ENCODE data around the gene TRIOBP. TPM values are rescaled to one million over a fixed set of nuclear protein-coding genes. Genes with fewer than 3 reads are reported as not detected.

Gene TRIOBP
- total and polyA plus RNA-seq, 2 of the 13 experiments (the other 11 are each of a cell fraction or from before 2014, with no cell fraction given): 6.1 to 15.4 TPM

DNA sequence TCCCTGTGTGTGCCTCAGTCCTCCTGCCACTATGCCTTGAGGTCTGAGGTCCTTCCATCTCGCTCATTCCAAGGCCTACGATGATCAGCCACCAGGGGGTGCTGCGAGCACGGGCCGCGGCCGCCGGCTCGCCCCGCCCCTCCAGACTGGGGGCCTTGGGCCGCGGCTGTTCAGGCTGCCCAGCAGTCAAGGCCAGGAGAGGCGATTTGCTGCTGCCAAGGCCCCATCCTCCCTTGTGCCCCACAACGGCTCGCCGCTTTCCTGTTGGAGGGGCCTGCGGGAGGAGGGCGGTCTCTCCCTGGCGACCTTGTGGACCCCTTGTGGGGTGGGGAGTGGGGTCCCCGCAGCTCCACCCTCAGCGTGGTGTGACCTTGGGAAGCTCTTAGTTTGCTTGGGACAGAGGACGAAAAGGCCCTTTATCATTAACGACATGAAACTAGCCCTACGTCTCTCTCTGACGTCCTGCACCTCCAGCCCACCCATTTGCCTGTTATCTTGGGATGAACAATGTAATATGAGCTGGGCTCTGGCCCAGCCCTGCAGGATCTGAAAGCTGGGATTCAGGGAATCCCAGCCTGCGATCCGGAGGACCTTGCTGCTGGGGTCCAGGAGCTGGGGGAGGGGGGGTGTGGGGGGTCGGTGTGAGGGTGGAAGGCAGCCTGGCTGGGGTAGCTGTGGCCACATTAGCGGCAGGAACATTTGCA lies 121.0 kb downstream of the TRIOBP start (continued):
- TF ChIP-seq, protein P1, sequence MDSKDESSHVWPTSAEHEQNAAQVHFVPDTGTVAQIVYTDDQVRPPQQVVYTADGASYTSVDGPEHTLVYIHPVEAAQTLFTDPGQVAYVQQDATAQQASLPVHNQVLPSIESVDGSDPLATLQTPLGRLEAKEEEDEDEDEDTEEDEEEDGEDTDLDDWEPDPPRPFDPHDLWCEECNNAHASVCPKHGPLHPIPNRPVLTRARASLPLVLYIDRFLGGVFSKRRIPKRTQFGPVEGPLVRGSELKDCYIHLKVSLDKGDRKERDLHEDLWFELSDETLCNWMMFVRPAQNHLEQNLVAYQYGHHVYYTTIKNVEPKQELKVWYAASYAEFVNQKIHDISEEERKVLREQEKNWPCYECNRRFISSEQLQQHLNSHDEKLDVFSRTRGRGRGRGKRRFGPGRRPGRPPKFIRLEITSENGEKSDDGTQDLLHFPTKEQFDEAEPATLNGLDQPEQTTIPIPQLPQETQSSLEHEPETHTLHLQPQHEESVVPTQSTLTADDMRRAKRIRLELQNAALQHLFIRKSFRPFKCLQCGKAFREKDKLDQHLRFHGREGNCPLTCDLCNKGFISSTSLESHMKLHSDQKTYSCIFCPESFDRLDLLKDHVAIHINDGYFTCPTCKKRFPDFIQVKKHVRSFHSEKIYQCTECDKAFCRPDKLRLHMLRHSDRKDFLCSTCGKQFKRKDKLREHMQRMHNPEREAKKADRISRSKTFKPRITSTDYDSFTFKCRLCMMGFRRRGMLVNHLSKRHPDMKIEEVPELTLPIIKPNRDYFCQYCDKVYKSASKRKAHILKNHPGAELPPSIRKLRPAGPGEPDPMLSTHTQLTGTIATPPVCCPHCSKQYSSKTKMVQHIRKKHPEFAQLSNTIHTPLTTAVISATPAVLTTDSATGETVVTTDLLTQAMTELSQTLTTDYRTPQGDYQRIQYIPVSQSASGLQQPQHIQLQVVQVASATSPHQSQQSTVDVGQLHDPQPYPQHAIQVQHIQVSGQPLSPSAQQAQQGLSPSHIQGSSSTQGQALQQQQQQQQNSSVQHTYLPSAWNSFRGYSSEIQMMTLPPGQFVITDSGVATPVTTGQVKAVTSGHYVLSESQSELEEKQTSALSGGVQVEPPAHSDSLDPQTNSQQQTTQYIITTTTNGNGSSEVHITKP (CRISPR knock-in tag; IDR thresholded peaks at IDR 0.05; ENCODE audit: low read depth): no peak; the same call in 1 of the 2 replicates
- TF ChIP-seq MTF2 (CRISPR knock-in tag; IDR thresholded peaks at IDR 0.05; ENCODE audit: borderline replicate concordance) (no peak), KDM1A (CRISPR knock-in tag; IDR thresholded peaks at IDR 0.05) (no peak), ZBTB21 (CRISPR knock-in tag; IDR thresholded peaks at IDR 0.05) (peak; percentile 81), HNRNPH1 (optimal IDR thresholded peaks at IDR 0.05; ENCODE audit: low read depth, low read length) (no peak), CHD2 (IDR thresholded peaks at IDR 0.05; ENCODE audit: low read depth, low read length) (no peak), RARA (CRISPR knock-in tag; IDR thresholded peaks at IDR 0.05) (peak; percentile 82; the same call in 1 of the 2 replicates), ZMYM4 (CRISPR knock-in tag; IDR thresholded peaks at IDR 0.05) (peak; percentile 82; the same call in 1 of the 2 replicates), ZSCAN20 (CRISPR knock-in tag; IDR thresholded peaks at IDR 0.05; ENCODE audit: borderline replicate concordance) (no peak), ZKSCAN8 (CRISPR knock-in tag; IDR thresholded peaks at IDR 0.05; ENCODE audit: borderline replicate concordance) (no peak), TCF7L2 (IDR thresholded peaks at IDR 0.05; ENCODE audit: low read depth, low read length) (no peak), FOSL1 (CRISPR knock-in tag; IDR thresholded peaks at IDR 0.05; ENCODE audit: borderline replicate concordance) (no peak; the same call in 1 of the 2 replicates), MYNN (CRISPR knock-in tag; IDR thresholded peaks at IDR 0.05; ENCODE audit: low read depth) (no peak), ZNF382 (CRISPR knock-in tag; IDR thresholded peaks at IDR 0.05; ENCODE audit: borderline replicate concordance) (no peak), ZSCAN29 (CRISPR knock-in tag; conservative IDR thresholded peaks at IDR 0.05) (no peak), EHMT2 (IDR thresholded peaks at IDR 0.05; ENCODE audit: borderline replicate concordance, low read depth, low read length) (no peak), SP140L (CRISPR knock-in tag; IDR thresholded peaks at IDR 0.05; ENCODE audit: borderline replicate concordance) (no peak), ZNF772 (CRISPR knock-in tag; IDR thresholded peaks at IDR 0.05) (no peak), KLF12 (CRISPR knock-in tag; IDR thresholded peaks at IDR 0.05; ENCODE audit: borderline replicate concordance) (peak; percentile 79; the same call in 1 of the 2 replicates)
- TF ChIP-seq, protein P2, sequence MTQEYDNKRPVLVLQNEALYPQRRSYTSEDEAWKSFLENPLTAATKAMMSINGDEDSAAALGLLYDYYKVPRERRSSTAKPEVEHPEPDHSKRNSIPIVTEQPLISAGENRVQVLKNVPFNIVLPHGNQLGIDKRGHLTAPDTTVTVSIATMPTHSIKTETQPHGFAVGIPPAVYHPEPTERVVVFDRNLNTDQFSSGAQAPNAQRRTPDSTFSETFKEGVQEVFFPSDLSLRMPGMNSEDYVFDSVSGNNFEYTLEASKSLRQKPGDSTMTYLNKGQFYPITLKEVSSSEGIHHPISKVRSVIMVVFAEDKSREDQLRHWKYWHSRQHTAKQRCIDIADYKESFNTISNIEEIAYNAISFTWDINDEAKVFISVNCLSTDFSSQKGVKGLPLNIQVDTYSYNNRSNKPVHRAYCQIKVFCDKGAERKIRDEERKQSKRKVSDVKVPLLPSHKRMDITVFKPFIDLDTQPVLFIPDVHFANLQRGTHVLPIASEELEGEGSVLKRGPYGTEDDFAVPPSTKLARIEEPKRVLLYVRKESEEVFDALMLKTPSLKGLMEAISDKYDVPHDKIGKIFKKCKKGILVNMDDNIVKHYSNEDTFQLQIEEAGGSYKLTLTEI (CRISPR knock-in tag; conservative IDR thresholded peaks at IDR 0.05): no peak
- TF ChIP-seq, protein P3, sequence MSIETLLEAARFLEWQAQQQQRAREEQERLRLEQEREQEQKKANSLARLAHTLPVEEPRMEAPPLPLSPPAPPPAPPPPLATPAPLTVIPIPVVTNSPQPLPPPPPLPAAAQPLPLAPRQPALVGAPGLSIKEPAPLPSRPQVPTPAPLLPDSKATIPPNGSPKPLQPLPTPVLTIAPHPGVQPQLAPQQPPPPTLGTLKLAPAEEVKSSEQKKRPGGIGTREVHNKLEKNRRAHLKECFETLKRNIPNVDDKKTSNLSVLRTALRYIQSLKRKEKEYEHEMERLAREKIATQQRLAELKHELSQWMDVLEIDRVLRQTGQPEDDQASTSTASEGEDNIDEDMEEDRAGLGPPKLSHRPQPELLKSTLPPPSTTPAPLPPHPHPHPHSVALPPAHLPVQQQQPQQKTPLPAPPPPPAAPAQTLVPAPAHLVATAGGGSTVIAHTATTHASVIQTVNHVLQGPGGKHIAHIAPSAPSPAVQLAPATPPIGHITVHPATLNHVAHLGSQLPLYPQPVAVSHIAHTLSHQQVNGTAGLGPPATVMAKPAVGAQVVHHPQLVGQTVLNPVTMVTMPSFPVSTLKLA (IDR thresholded peaks at IDR 0.05): no peak
- TF ChIP-seq, protein P4, sequence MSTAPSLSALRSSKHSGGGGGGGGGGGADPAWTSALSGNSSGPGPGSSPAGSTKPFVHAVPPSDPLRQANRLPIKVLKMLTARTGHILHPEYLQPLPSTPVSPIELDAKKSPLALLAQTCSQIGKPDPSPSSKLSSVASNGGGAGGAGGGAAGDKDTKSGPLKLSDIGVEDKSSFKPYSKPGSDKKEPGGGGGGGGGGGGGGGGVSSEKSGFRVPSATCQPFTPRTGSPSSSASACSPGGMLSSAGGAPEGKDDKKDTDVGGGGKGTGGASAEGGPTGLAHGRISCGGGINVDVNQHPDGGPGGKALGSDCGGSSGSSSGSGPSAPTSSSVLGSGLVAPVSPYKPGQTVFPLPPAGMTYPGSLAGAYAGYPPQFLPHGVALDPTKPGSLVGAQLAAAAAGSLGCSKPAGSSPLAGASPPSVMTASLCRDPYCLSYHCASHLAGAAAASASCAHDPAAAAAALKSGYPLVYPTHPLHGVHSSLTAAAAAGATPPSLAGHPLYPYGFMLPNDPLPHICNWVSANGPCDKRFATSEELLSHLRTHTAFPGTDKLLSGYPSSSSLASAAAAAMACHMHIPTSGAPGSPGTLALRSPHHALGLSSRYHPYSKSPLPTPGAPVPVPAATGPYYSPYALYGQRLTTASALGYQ (CRISPR knock-in tag; IDR thresholded peaks at IDR 0.05): peak; percentile 63; the same call in 1 of the 2 replicates
